ENCODE data around the gene TTF1.
"Not testable (repeated sequence)": the region's sequence is repeated elsewhere in the genome, so short reads cannot be mapped to it uniquely, and the experiment has no call there.

TTF1 gene

DNA sequence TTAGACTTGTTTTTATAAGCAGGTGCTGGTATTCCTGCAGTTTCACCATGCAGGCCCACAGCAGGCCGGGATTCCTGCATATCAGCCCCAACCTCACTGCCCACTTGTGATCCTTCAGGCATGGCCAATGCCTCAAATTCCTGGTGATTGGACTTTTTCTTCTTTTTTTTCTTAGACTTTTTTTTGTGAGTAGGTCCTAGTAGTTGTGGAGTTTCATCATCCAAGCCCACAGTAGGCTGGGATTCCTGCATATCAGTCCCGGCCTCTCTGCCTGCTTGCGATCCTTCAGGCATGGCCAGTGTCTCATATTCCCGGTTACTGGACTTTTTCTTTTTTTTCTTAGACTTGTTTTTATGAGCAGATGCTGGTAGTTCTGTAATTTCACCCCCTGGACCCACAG is 4.8 kb downstream of the TTF1 start:
- H3K9me3 Mint-ChIP-seq, result no peaks in the 10 kb centered on the region

DNA sequence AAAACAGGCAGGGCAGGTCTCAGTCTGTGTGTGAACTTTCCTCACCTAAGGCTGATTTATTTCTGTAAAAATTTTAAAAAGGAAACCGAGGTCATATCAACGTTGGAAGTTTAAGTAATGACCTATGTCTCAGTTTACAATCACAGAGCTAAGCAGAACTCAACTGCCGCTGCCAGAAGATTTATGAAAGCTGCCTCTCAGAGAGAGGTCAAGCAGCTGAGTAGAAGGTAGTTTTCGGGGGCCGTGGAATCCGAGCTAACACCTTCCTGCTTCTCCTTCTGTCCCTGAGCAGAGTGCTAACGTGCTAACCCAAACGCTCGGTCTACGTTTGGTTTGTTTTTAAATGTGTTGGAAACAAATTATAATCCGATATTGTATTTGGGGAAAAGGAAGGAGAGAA is 11.1 kb downstream of the TTF1 start:
- Mint-ChIP-seq H3K36me3 (peaks cover 26 to 43% of the 10 kb centered on the region in 2 donors), H3K27me3 (no peaks in the 10 kb centered on the region), H3K4me1 (peaks cover 3 to 12% of the 10 kb centered on the region in 2 donors), H3K27ac (no peak overlapping the region), H3K4me3 (no peak overlapping the region), H3K9me3 (no peaks in the 10 kb centered on the region)
- no peak for ATAC-seq (replicated peaks)
- no peak for DNase-seq

More for the DNA sequence above, 4.8 kb downstream of the TTF1 start:
- H3K4me1 Mint-ChIP-seq, result peaks cover 25 to 45% of the 10 kb centered on the region in 2 donors
- H3K4me3 Mint-ChIP-seq, result no peak overlapping the region
- H3K36me3 Mint-ChIP-seq, result peaks cover 33 to 54% of the 10 kb centered on the region in 2 donors
- peak overlapping the region; percentile 44 for H3K27ac Mint-ChIP-seq
- no peaks in the 10 kb centered on the region for H3K27me3 Mint-ChIP-seq
- no peak for ATAC-seq (replicated peaks)
- DNase-seq, result no peak

DNA sequence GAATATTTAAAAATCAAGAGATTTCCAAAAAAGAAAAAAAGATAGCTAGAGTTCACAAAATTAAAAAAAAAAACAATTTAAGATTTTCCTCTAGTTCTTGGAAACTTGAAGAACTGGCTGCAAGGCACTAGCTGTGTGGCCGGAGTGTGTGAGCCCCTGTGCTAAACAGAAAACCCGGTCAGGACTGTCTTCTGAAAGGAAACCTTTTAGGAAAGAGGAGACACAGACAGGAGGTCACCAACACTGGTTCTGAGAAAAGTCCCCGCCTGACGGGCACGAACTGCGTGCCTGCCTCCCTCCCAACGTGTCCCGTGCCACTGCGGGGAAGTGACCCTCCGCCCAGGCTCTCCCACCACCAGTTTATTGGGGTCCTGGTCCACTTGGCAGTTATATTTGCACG is 15.2 kb downstream of the TTF1 start:
- Mint-ChIP-seq H3K4me3 (no peak overlapping the region), H3K27me3 (no peaks in the 10 kb centered on the region), H3K27ac (no peak overlapping the region), H3K9me3 (no peaks in the 10 kb centered on the region), H3K4me1 (peaks cover 6 to 11% of the 10 kb centered on the region in 2 donors), H3K36me3 (peaks cover 43 to 60% of the 10 kb centered on the region in 2 donors)
- ATAC-seq (replicated peaks), result no peak
- no peak for DNase-seq

DNA sequence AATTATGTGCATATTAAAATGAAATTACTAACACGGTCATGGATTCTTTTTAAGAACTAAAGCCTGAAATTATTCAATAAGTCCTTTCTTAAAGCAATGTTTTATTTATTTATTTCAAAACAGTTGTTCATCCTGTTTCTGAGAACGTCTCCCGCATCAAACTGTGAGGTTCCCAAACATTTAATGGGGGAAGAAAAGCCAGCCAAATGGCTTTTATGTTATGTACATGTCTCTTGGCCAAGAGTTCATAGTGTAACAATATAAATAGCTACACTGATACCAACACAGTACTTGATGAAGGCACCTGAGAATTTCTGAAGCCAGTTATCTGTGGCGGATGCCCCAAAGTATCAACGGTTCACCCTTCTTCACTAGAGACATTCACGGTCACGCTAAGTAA is 15.7 kb downstream of the TTF1 start:
- Mint-ChIP-seq H3K27me3 (no peaks in the 10 kb centered on the region), H3K4me1 (peaks cover 6 to 16% of the 10 kb centered on the region in 2 donors), H3K9me3 (no peaks in the 10 kb centered on the region), H3K4me3 (no peak overlapping the region), H3K27ac (no peak overlapping the region), H3K36me3 (peaks cover 43 to 63% of the 10 kb centered on the region in 2 donors)
- DNase-seq (no peak), ATAC-seq (replicated peaks) (no peak)

DNA sequence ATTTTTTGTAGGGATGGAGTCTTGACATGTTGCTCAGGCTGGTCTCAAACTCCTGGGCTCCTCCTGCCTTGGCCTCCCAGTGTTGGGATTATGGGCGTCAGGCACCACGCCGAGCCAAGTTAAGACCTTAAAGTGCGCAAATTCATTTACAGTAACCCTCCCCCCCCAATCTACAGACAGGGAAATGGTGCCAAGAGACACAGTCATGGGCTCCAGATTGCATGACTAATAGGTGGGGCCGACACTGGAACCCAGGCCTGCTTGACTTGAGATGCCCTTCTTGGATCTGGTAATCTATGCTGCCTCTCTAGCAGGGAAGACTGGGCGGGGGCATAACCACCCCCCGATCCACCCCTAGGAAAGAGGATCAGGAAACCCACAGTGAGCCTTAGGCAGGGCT is 19.5 kb downstream of the TTF1 start:
- peaks cover 55 to 78% of the 10 kb centered on the region in 2 donors for H3K36me3 Mint-ChIP-seq
- ATAC-seq (replicated peaks), result no peak

DNA sequence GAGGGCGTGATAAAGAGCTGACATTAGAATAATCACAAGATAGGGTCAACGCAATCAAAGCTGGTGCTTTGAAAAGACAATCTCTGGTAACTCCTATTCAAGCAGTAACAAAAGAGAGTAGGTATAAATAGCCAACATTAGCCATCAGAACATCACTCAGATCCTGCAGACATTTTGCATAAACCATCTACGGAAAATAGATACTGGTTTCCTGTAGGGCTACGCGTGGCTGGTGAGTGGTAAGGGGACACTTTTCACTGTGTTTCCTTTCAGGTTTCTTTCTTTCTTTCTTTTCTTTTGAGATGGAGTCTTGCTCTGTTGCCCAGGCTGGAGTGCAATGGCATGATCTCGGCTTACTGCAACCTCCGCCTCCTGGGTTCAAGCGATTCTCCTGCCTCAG is 22.3 kb downstream of the TTF1 start:
- Mint-ChIP-seq H3K27ac (peak overlapping the region; percentile 93), H3K9me3 (no peaks in the 10 kb centered on the region), H3K4me3 (peak overlapping the region; percentile 70 to 75), H3K36me3 (peaks cover 52 to 65% of the 10 kb centered on the region in 2 donors), H3K4me1 (peaks cover 42 to 70% of the 10 kb centered on the region in 2 donors), H3K27me3 (no peaks in the 10 kb centered on the region)
- ATAC-seq (replicated peaks) (peak; percentile 47 to 55), DNase-seq (no peak)

More for the DNA sequence above, 19.5 kb downstream of the TTF1 start:
- Mint-ChIP-seq H3K27ac (peak overlapping the region; percentile 91), H3K4me1 (peaks cover 31 to 50% of the 10 kb centered on the region in 2 donors), H3K4me3 (no peak overlapping the region), H3K9me3 (no peaks in the 10 kb centered on the region), H3K27me3 (no peaks in the 10 kb centered on the region)
- DNase-seq, result no peak

DNA sequence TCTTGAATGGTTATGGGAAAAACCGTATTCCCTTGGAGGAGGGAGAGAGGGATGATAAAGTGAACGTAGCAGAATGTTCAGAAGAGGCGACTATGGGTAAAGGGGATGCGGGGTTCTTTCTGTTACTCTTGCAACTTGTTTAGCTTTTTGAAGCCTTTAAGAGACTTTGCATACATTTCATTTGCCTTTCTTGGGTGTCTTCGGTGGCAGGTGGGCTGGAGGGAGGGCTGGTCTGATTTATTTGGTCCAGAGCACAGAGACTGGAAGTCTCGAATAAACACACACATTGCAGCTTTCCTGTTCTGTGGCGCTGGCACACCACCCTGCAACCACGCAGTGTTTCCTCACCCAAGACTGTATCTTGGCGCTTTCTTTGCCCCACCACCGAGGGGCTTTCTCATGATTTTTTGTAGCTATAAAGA is 23.2 kb downstream of the TTF1 start:
- H3K4me3 Mint-ChIP-seq, result peak overlapping the region; percentile 70 to 75
- peak overlapping the region; percentile 93 for H3K27ac Mint-ChIP-seq
- peaks cover 42 to 70% of the 10 kb centered on the region in 2 donors for H3K4me1 Mint-ChIP-seq
- DNase-seq (peak; percentile 42), ATAC-seq (replicated peaks) (peak; percentile 53 to 66)
- no peaks in the 10 kb centered on the region for H3K27me3 Mint-ChIP-seq
- no peaks in the 10 kb centered on the region for H3K9me3 Mint-ChIP-seq
- H3K36me3 Mint-ChIP-seq, result peaks cover 55 to 63% of the 10 kb centered on the region in 2 donors

DNA sequence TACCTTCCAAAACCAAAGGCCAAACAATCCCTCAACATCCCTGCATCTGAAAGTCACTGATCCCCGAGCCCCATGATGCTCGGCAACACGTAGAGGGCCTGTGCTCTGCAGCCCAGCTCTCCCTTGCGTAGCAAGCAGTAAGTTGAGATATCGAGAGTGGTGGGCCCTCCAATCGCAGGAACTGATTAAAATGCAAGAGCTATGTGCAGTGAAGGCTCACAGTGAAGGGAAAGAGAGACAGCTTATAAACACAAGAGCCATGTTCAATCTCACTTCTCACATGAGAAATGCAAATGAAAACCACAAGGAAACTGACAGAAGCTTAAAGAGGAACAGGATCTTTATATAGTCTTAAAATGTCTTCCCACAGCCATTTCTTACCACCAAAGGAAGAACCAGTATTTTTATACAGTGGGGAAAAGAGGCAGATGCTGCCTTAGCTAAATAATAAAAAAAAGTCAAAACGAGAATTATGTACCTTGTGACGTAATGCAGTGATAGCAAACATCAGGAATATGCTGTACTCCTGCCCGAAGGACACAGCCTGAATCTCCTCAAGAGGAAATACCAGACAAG is 24.6 kb downstream of the TTF1 start:
- DNase-seq (peak; percentile 48), ATAC-seq (replicated peaks) (peak; percentile 89 to 90)
- Mint-ChIP-seq H3K36me3 (peaks cover 42 to 48% of the 10 kb centered on the region in 2 donors), H3K27me3 (no peaks in the 10 kb centered on the region), H3K4me1 (peaks cover 42 to 69% of the 10 kb centered on the region in 2 donors), H3K9me3 (no peaks in the 10 kb centered on the region), H3K4me3 (peak overlapping the region; percentile 76), H3K27ac (peak overlapping the region; percentile 94)

DNA sequence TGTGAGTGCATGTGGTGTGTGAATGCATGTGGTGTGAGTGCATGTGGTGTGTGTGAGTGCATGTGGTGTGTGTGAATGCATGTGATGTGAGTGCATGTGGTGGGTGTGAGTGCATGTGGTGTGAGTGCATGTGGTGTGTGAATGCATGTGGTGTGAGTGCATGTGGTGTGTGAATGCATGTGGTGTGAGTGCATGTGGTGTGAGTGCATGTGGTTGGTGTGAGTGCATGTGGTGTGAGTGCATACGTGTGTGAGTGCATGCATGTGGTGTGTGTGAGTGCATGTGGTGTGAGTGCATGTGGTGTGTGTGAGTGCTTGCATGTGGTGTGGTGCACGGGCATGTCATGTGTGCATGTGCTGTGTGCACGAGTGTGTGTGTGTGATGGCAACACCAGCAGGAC is 28.2 kb downstream of the TTF1 start:
- not testable (repeated sequence) for ATAC-seq (replicated peaks); H3K9me3 Mint-ChIP-seq

DNA sequence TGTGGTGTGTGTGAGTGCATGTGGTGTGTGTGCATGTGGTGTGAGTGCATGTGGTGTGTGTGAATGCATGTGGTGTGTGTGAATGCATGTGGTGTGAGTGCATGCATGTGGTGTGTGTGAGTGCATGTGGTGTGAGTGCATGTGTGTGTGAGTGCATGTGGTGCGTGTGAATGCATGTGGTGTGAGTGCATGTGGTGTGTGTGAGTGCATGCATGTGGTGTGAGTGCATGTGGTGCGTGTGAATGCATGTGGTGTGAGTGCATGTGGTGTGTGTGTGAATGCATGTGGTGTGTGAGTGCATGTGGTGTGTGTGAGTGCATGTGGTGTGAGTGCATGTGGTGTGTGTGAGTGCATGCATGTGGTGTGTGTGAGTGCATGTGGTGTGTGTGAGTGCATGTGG is 28.9 kb downstream of the TTF1 start:
- not testable (repeated sequence) for H3K27me3 Mint-ChIP-seq; H3K4me3 Mint-ChIP-seq; ATAC-seq (replicated peaks); H3K27ac Mint-ChIP-seq; DNase-seq; H3K9me3 Mint-ChIP-seq
- peaks cover 26 to 31% of the 10 kb centered on the region in 2 donors for H3K36me3 Mint-ChIP-seq
- peaks cover 31 to 50% of the 10 kb centered on the region in 2 donors for H3K4me1 Mint-ChIP-seq

More for the DNA sequence above, 28.2 kb downstream of the TTF1 start:
- DNase-seq, H3K27ac Mint-ChIP-seq, H3K27me3 Mint-ChIP-seq, H3K4me3 Mint-ChIP-seq: not testable (repeated sequence)
- peaks cover 32 to 50% of the 10 kb centered on the region in 2 donors for H3K4me1 Mint-ChIP-seq
- peaks cover 28 to 31% of the 10 kb centered on the region in 2 donors for H3K36me3 Mint-ChIP-seq

DNA sequence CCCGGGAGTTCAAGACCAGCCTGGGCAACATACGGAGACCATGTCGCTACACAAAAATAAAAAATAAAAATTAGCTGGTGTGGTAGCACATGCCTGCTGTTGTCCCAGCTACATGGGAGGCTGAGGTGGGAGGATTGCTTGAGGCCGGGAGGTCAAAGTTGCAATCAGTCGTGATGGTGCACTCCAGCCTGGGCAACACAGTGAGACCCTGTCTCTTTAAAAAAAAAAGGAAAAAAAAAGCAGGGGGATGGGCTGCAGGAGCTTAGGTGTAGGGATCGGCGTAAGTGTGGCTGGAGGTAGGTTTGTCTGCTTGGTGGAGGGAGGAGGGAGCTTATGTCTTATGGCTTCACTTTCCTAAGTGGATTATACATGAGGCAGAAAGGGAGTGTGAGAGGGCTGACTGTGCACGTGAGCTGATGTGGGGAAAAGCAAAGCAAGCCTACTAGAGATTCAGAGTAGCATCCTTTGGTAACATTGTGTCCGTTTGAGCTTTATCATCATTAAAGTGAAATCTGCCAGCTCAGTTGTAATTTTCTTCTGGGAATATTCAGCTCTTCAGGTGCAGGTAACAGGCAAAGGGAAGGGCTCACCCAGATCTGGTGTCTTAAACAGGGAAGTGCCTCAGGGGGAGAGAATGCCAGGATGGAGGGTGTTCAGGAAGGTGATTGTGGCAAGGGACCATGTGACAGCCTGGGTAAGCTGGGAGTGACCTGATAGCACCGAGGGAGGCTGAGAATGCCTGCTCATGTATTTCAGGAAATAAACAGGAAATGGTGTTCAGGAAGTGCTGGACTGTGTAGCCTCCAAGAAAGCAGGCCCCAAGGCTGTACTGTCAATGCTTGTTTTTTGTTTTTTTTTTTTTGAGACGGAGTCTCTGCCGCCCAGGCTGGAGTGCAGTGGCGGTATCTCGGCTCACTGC is 34.2 kb downstream of the TTF1 start:
- no peaks in the 10 kb centered on the region for H3K27me3 Mint-ChIP-seq

DNA sequence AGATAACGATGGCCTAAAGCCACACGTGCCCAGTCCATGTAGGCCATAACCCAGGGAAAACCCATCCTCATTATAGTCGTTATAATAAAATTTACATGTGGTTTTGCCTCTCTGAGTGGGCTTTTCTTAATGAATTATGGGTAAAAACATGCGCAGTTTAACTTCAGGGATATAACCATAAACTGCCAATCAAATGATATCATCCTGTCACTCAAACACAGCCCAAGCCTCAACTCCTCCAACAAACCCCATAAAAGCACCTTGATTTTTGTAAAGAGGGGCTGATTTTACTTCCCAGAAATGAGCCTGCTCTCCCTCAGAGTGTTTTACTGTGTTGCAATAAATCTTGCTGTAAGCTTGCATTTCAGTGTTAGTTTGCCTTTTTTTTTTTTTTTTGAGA is 36.0 kb downstream of the TTF1 start:
- H3K4me1 Mint-ChIP-seq, result peaks cover 34 to 51% of the 10 kb centered on the region in 2 donors
- no peak overlapping the region for H3K27ac Mint-ChIP-seq
- no peaks in the 10 kb centered on the region for H3K27me3 Mint-ChIP-seq
- ATAC-seq (replicated peaks) (no peak), DNase-seq (no peak)
- peaks cover 8 to 23% of the 10 kb centered on the region in 2 donors for H3K36me3 Mint-ChIP-seq
- no peak overlapping the region for H3K4me3 Mint-ChIP-seq
- H3K9me3 Mint-ChIP-seq, result no peaks in the 10 kb centered on the region

More for the DNA sequence above, 34.2 kb downstream of the TTF1 start:
- Mint-ChIP-seq H3K4me1 (peaks cover 29 to 40% of the 10 kb centered on the region in 2 donors), H3K27ac (peak overlapping the region; percentile 97), H3K36me3 (peaks cover 8 to 30% of the 10 kb centered on the region in 2 donors), H3K9me3 (no peaks in the 10 kb centered on the region), H3K4me3 (peak overlapping the region; percentile 72 to 77)
- DNase-seq (no peak), ATAC-seq (replicated peaks) (no peak)

DNA sequence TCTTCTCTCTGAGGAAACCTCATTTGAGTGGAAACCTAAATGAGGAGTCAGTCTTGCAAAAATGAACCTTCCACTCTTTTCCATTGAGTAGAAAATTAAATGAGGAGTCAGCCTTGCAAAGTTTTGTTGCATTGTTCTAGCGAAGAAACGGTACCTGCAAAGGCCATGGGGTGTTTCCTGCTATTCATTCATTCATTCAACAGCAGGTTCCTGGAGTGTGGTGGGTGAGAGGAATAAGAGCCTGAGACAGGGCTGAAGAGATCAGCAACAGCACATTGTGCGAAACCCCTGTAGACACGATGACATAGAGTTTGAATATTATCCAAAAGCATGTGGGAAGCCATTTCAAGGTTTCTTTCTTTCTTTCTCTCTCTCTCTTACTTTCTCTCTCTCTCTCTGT is 37.2 kb downstream of the TTF1 start:
- DNase-seq, result no peak
- no peak overlapping the region for H3K27ac Mint-ChIP-seq
- H3K4me3 Mint-ChIP-seq, result no peak overlapping the region
- no peak for ATAC-seq (replicated peaks)
- H3K27me3 Mint-ChIP-seq, result no peaks in the 10 kb centered on the region
- peaks cover 4 to 17% of the 10 kb centered on the region in 2 donors for H3K36me3 Mint-ChIP-seq
- peaks cover 27 to 43% of the 10 kb centered on the region in 2 donors for H3K4me1 Mint-ChIP-seq
- no peaks in the 10 kb centered on the region for H3K9me3 Mint-ChIP-seq

DNA sequence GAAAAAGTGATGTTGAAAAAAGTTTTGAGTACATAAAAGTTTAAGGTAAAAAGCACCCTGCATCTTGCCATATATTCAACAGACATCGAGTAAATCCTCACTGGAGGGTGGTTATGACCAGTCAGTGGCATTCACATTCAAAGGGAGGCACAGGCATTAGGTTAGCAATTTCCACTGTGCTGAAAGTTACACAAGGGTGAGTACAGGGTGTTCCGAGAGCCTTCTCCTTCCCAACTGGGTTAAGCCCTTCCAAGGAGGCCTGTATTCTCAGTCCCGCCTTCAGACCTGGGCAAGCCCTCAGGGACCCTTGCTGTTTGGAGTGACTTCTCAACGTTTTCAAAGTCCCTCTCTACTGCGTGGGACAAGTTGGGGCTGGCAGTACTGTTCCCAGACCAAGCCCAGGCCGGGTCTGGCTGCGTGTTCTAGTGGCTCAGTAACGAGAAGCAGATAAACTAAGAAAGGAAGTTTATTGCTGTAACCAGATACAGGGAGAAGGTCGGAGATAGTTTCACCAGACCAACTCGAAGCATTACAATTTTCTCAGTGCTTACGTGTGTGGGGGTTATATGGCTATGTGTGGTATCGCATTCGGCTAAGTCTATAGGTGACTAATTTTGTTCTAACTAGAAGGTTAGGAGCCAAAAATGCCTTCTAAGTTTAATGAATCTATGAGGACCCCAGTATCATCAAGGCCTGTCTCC is 38.9 kb downstream of the TTF1 start:
- Mint-ChIP-seq H3K27me3 (no peaks in the 10 kb centered on the region), H3K27ac (no peak overlapping the region), H3K4me1 (peaks cover 18 to 27% of the 10 kb centered on the region in 2 donors), H3K4me3 (no peak overlapping the region), H3K9me3 (no peaks in the 10 kb centered on the region), H3K36me3 (peaks cover 2 to 10% of the 10 kb centered on the region in 2 donors)
- DNase-seq (no peak), ATAC-seq (replicated peaks) (no peak)
